ENCODE results near the gene MLXIP. TPM values are rescaled to one million over a fixed set of nuclear protein-coding genes. Genes with fewer than 3 reads are reported as not detected.

MLXIP gene
- total and polyA plus RNA-seq, 2 of the 8 experiments (the other 6 are each of a cell fraction or from before 2014, with no cell fraction given): 5.5 to 40.5 TPM

- no peaks in the 10 kb centered on the region for H3K27me3 ChIP-seq (replicated peaks in 1 of 4; ENCODE audit: control insufficient read depth in 3 of 4, extremely low read depth in 1 of 4, insufficient read depth in 3 of 4, low read length in 3 of 4)
- DNase-seq (ENCODE audit: low read depth in 1 of 2, low spot score in 2 of 2): no peak
- TF ChIP-seq CHD2 (IDR thresholded peaks at IDR 0.05; ENCODE audit: low read length) (no peak), E2F6 (IDR thresholded peaks at IDR 0.05) (no peak), BRCA1 (IDR thresholded peaks at IDR 0.05; ENCODE audit: low read depth, low read length) (no peak), EP300 (IDR thresholded peaks at IDR 0.05; ENCODE audit: borderline replicate concordance in 1 of 2, low read depth in 2 of 2, low read length in 2 of 2) (no peak)
These were observed 69.1 kb downstream of the MLXIP start for GRCh38 chr12:122147514-122148290.

More at GRCh38 chr12:122147514-122148290, 69.1 kb downstream of the MLXIP start:
- ChIA-PET POLR2A (ENCODE audit: partially characterized antibody) (interaction anchor here (0.9 to 1.4 kb wide), 3 partner anchors 9 to 44 kb away, joined by 3 to 6 read pairs (median 4); no protein-coding TSS in a partner anchor), CTCF (ENCODE audit: partially characterized antibody) (interaction anchor here (0.6 to 4.1 kb wide), 7 partner anchors 10 to 309 kb away, joined by 3 to 18 read pairs (median 5); no protein-coding TSS in a partner anchor)
- H4K20me1 ChIP-seq (replicated peaks in 1 of 2; ENCODE audit: control insufficient read depth in 1 of 2, insufficient read depth in 2 of 2, low read length in 2 of 2): no peaks in the 10 kb centered on the region
- H3K14ac ChIP-seq (ENCODE audit: insufficient read length): no peak overlapping the region
- no peak overlapping the region for H2BK20ac ChIP-seq (ENCODE audit: low read length)
- H3K4me2 ChIP-seq (ENCODE audit: insufficient read depth in 1 of 2, low read depth in 2 of 2, low read length in 2 of 2): no peak overlapping the region
- no peak overlapping the region for H4K5ac ChIP-seq (ENCODE audit: insufficient read length, low read depth, low read length)
- no peak overlapping the region for H3K56ac ChIP-seq (replicated peaks; ENCODE audit: insufficient read length, low read depth, low read length)
- H2BK120ac ChIP-seq (replicated peaks; ENCODE audit: low read depth, low read length): no peak overlapping the region
- H4K8ac ChIP-seq (ENCODE audit: extremely low read depth, insufficient read depth, low read length): no peak overlapping the region
- no peaks in the 10 kb centered on the region for H3K79me2 ChIP-seq (ENCODE audit: control insufficient read depth in 1 of 2, insufficient read depth in 2 of 2, low read length in 2 of 2)
- no peak overlapping the region for H3K23ac ChIP-seq (ENCODE audit: insufficient read length)
- no peak overlapping the region for H3K27ac ChIP-seq (ENCODE audit: low read depth, low read length)
- peaks cover 0 to 5% (median 0%) of the 10 kb centered on the region in 4 experiments; a peak in 1 of 7 replicates for H3K4me1 ChIP-seq (replicated peaks in 1 of 4; ENCODE audit: control insufficient read depth in 3 of 4, insufficient read depth in 4 of 4, low read length in 3 of 4)
- no peak overlapping the region for H2BK5ac ChIP-seq (ENCODE audit: low read depth, low read length)
- no peak overlapping the region for H3K4me3 ChIP-seq (ENCODE audit: extremely low read depth in 1 of 4, insufficient read depth in 2 of 4, low read depth in 3 of 4, low read length in 4 of 4)
- H2AK5ac ChIP-seq (ENCODE audit: low read depth, low read length): no peak overlapping the region
- no peaks in the 10 kb centered on the region for H3K79me1 ChIP-seq (ENCODE audit: low read depth, low read length)
- 85% methylated on average over 20 of the region's 21 CpGs; no CpG with 5 or more reads in 1 of the 2 experiments for WGBS, 2 experiments (ENCODE audit: extremely low coverage in 1 of 2, insufficient coverage in 1 of 2, insufficient read length in 1 of 2, insufficient replicate concordance in 2 of 2, low coverage in 1 of 2, low lambda C conversion rate in 2 of 2, missing lambda C conversion rate in 1 of 2)
- H3K36me3 ChIP-seq (ENCODE audit: control insufficient read depth in 2 of 4, insufficient read depth in 4 of 4, low read length in 3 of 4): peaks cover 0 to 7% (median 3%) of the 10 kb centered on the region in 4 experiments; a peak in 6 of 8 replicates
- no peak overlapping the region for H3K9ac ChIP-seq (replicated peaks in 1 of 4; ENCODE audit: extremely low read depth in 1 of 4, low read depth in 3 of 4, low read length in 3 of 4)
- no peak overlapping the region for H3K18ac ChIP-seq (ENCODE audit: extremely low read depth, low read length)
- no peak overlapping the region for H3K4ac ChIP-seq (replicated peaks; ENCODE audit: insufficient read length, low read depth, low read length)
- H2BK15ac ChIP-seq (ENCODE audit: low read length): no peak overlapping the region
- H2AFZ ChIP-seq (ENCODE audit: low read length): no peak overlapping the region
- H3K23me2 ChIP-seq (ENCODE audit: low read depth, low read length): no peaks in the 10 kb centered on the region
- FAIRE-seq: no peak
- H4K91ac ChIP-seq (replicated peaks; ENCODE audit: insufficient read length, low read length): no peak overlapping the region
- no peak overlapping the region for H2BK12ac ChIP-seq (ENCODE audit: low read depth, low read length)
- H3K9me3 ChIP-seq (ENCODE audit: insufficient read depth in 2 of 2, low read depth in 1 of 2, low read length in 1 of 2): peaks cover 11% of the 10 kb centered on the region in 2 experiments
